ENCODE measurements around the gene ROBO1.
A peak's percentile ranks its signal among the peaks of the same experiment; 100 is the strongest.
"Not testable (repeated sequence)": the region's sequence is repeated elsewhere in the genome, so short reads cannot be mapped to it uniquely, and the experiment has no call there.

The ROBO1 gene

GRCh38 chr3:78724859-78725258 lies 1042.9 kb downstream of the ROBO1 start:
- DNase-seq: no peak

DNA sequence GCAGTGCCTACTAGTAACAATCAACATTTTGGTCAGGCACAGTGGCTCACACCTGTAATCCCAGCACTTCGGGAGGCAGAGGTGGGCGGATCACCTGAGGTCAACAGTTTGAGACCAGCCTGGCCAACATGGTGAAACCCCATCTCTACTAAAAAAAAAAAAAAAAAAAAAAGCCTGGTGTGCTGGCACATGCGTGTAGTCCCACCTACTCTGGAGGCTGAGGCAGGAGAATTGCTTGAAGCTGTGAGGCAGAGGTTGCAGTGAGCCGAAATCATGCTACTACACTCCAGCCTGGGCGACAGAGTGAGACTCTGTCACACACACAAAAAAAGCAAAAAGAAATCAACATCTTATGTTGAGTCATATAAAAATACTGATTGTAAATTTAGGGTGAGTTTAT lies 1043.4 kb downstream of the ROBO1 start:
- DNase-seq: not testable (repeated sequence)

GRCh38 chr3:78721771-78722543 lies 1045.8 kb downstream of the ROBO1 start:
- DNase-seq: no peak

- no peak for DNase-seq
Measured at GRCh38 chr3:78718707-78719106, 1049.1 kb downstream of the ROBO1 start.

DNA sequence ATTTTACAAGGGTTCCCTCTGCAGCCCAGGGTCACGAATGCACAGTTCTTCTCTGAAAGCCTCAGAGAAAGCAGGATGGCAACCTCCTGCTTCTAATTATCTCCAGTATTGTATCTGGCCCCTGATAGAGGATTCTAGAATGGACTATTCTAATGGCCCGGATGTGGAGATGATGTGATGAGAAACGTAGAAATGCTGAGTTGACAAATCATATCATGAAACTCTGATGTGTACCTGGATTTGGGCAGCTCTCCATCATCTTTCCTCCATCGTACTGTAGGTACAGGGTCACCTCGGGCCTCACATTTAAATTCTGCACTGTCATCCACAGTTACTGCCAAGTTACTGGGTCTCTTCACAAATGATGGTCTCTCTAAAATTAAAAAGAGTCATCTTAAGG lies 1050.8 kb downstream of the ROBO1 start:
- no peak for DNase-seq

DNA sequence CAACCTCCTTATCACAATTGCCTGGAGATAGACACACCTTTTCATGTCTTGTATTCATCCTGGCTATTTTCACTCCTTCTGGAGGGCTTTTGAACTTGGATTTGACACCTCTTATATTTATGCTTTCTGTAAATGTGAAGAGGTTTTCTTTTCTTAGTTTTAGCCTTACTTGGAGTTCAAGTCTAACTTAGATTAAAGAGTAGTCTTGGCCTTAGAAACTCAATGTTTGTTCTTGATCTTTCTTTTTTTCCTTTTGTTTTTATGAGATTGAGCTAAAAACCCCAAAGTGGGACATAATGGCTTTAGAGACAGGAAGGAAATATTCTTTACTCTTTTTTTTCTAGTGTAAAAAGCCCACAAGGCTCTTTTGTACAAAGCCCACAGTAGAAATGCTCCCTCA lies 1054.9 kb downstream of the ROBO1 start:
- no peak for DNase-seq

- no peak for DNase-seq
Measured at GRCh38 chr3:78712270-78712669, 1055.5 kb downstream of the ROBO1 start.

DNA sequence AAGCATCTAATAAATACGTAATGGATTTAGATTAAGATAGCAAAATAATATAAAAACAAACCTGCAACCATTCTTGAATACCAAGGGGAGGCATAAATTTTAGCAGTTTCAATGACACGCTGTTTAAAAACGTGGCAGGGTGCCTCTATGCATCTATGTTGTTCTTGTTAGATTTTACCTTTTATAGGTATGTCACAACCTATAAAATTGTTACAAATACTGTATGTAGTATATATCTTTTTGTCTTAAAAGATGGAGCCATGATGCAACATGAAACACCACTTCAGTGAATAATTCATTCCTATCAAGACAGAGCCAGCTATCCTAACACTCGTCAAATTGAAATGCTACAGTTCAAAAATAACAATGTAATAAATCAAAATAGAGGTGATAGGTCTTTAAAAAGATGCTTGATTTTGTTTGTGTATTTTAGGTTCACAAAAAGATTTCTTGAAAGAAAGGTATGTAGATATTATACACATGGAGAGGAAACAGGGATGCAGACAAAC lies 1059.2 kb downstream of the ROBO1 start:
- DNase-seq: no peak

- no peak for DNase-seq
Measured at GRCh38 chr3:78707609-78708008, 1060.2 kb downstream of the ROBO1 start.

- no peak for DNase-seq
Measured at GRCh38 chr3:78706906-78707523, 1060.8 kb downstream of the ROBO1 start.

DNA sequence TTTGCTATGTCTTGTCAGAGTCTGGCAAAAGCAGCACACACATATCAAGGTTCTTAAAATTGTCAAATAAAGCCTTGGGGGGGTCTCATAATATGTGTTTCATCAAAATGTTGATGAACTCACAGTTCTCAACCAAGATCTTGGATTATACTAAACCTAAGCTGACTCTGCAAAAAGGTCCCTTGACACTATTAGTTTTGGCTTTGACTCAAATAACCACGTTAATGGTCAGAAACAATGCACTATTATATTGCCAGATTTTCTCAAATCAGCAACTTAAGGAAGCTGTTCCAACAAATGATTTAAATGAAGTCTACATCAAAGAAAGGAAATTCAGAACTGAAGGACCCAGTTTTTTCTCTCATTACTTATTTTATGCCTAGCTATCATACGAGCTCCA lies 1063.9 kb downstream of the ROBO1 start:
- no peak for DNase-seq

GRCh38 chr3:78701537-78701936 lies 1066.3 kb downstream of the ROBO1 start:
- no peak for DNase-seq

- no peak for DNase-seq
Measured at GRCh38 chr3:78698431-78698830, 1069.4 kb downstream of the ROBO1 start.

GRCh38 chr3:78697426-78697825 lies 1070.4 kb downstream of the ROBO1 start:
- DNase-seq: no peak

DNA sequence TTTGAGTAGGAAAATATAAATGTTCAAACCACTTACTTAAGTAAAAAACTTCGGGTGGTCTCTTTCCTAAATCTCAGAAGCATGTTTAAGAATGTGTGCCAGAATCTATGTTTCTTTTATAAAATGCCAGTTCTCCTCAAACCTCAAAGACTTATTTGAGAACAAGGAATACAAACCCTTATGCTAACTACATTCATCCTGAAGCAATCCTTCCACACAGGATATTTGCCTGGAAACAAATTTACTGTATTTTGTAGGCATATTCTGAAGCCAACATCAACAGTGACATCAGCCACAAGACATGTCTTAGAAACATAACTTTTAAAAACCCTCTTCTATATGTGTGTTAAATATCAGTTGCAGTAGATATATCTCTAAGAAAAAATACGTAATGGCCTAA lies 1077.0 kb downstream of the ROBO1 start:
- no peak for DNase-seq

DNA sequence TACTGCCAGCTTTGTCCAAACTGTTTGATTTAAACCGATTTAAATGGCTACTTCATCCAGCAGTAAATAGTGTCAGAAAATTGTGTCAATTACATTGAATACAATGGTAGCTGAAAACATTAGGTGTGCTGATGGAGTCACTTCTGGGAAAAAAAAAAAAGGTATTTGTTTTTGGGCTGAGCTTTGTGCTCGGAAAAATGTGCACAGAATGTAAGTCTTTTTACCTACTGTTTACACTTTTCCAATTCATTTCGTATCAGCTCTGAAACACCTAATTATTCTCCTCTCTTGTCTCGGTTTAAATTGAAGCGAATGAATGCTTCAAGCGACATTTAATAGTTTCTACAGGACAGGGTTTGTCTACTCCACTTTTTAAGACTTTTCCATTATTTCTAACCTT lies 1078.4 kb downstream of the ROBO1 start:
- peak; percentile 83 for DNase-seq

DNA sequence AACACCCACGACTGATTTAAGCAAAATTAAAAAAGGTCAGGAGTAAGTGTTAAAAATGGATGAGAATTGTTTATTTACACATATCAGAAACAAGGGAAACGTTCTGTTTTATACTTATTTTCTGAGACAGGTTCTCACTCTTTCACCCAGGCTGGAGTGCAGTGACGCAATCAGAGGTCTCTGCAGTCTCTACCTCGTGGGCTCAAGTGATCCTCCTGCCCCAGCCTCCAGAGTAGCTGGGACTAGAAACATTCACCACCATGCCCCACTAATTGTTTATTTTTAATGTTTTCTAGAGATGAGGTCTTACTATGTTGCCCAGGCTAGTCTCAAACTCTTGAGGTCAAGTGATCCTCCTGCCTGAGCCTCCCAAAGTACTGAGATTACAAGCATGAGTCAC lies 1080.3 kb downstream of the ROBO1 start:
- DNase-seq: no peak

GRCh38 chr3:78683284-78683683 lies 1084.5 kb downstream of the ROBO1 start:
- DNase-seq: no peak

DNA sequence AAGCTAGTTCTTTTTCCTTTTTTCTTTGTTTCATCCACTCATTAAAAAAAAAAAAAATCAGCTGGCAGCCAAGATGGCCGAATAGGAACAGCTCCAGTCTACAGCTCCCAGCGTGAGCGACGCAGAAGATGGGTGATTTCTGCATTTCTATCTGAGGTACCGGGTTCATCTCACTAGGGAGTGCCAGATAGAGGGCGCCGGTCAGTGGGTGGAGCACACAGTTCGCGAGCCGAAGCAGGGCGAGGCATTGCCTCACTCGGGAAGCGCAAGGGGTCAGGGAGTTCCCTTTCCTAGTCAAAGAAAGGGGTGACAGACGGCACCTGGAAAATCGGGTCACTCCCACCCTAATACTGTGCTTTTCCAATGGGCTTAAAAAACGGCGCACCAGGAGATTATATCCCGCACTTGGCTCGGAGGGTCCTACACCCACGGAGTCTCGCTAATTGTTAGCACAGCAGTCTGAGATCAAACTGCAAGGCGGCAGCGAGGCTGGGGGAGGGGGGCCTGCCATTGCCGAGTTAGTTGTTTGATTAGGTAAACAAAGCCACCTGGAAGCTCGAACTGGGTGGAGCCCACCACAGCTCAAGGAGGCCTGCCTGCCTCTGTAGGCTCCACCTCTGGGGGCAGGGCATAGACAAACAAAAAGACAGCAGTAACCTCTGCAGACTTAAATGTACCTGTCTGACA lies 1092.5 kb downstream of the ROBO1 start:
- DNase-seq: peak; percentile 66

- DNase-seq: no peak
Measured at GRCh38 chr3:78670746-78671145, 1097.1 kb downstream of the ROBO1 start.

DNA sequence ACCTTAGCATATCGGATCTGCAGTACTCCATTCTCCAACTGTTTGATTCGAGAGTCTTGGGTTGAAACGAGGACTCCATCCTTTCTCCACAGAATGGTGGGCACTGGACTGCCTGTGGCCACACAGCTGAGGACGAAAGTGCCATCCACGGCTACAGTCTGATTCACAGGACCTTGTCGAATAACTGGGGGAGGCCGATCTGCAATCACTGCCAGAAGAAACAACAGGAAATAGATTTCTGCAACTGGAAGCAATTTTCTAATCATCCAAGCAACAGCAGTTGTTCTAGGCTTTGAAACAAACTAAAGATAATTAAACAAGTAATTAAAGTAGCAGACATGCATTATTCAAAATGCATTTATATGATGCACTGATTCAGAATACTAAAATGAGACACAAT lies 1097.7 kb downstream of the ROBO1 start:
- DNase-seq: peak; percentile 45

DNA sequence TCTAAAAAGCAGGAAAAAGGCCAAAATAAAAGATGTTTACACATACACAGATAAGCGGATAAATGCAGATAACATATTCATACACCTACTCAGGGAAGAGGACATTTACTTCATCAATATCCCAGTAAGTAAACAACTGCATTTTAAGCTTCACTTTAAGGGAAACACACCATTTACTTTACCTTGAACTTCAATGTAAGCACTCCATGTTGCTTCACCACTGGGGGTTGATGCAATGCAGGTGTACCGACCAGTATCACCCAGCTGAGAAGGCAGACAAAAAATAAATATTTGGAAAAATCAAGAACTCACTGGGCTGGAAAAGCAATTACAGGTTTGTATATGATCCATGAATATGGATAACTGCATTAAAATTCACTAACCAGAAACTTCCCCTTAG lies 1099.5 kb downstream of the ROBO1 start:
- DNase-seq: peak; percentile 34

DNA sequence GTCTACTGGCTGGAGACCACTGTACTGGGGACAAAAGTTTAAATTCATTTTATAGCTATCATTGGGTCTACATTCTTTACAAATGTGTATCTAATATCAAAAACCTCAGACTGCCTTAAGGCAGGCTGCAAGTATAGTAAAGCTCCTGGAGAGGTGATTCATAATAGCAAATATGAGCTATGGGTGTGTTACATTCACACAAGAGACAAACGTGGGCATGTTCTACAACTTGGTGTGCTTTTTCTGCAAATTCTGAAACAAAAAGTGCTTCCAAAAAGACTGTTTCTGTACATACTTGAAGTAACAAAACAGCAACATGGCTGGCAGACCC lies 1101.4 kb downstream of the ROBO1 start:
- no peak for DNase-seq

Measured in SHP77 treated with DMSO at 0.1 percent for 48 hours (cell line).